DOHH2 (cell line): Measurements from ENCODE around the gene BNC2.

Experiments
- H3F3A ChIP-seq: fragments of 200-600 bp; sonication (generic), shearing (Covaris generic); 2 replicates; pipeline ENCODE4 v1.6.0; 2016; ENCODE audit warnings: antibody characterized with exemption, mild to moderate bottlenecking; ENCODE audit not compliant: control insufficient read depth, insufficient read depth
- H3K27ac ChIP-seq: fragments of 200-600 bp; sonication (generic); 2 replicates; pipeline ENCODE4 v1.5.1; 2014; ENCODE audit warnings: low read depth, mild to moderate bottlenecking, low read length, moderate library complexity
- H3K27me3 ChIP-seq: fragments of 200-600 bp; sonication (generic); 2 replicates; pipeline ENCODE4 v1.6.1; 2014; ENCODE audit warnings: mild to moderate bottlenecking, low read length, mixed read lengths; ENCODE audit not compliant: control insufficient read depth
- H3K36me3 ChIP-seq: fragments of 200-600 bp; sonication (generic); 2 replicates; pipeline ENCODE4 v1.6.1; 2014; ENCODE audit warnings: mild to moderate bottlenecking, low read length, moderate library complexity, mixed read lengths; ENCODE audit not compliant: control insufficient read depth
- H3K4me1 ChIP-seq: fragments of 200-600 bp; sonication (generic); 2 replicates; pipeline ENCODE4 v1.6.1; 2014; ENCODE audit warnings: mild to moderate bottlenecking, low read length, mixed read lengths; ENCODE audit not compliant: control insufficient read depth
- H3K4me2 ChIP-seq: fragments of 200-600 bp; sonication (generic); 2 replicates; pipeline ENCODE4 v1.6.0; 2014; ENCODE audit warnings: mild to moderate bottlenecking, low read length, moderate library complexity
- H3K4me3 ChIP-seq: fragments of 200-600 bp; sonication (generic); 2 replicates; pipeline ENCODE4 v1.5.1; 2014; ENCODE audit warnings: mild to moderate bottlenecking, low read length, mixed read lengths
- H3K79me2 ChIP-seq: fragments of 200-600 bp; sonication (generic); 2 replicates; pipeline ENCODE4 v1.6.1; 2014; ENCODE audit warnings: mild to moderate bottlenecking, low read length, mixed read lengths; ENCODE audit not compliant: control insufficient read depth
- H3K9me2 ChIP-seq: fragments of 200-600 bp; sonication (generic); replicated peaks from 2 replicates; pipeline ENCODE4 v1.6.1; 2014; ENCODE audit warnings: mild to moderate bottlenecking, low read length, mixed read lengths; ENCODE audit not compliant: control insufficient read depth
- H3K9me3 ChIP-seq: fragments of 200-600 bp; sonication (generic); 2 replicates; pipeline ENCODE4 v1.6.1; 2014; ENCODE audit warnings: antibody characterized with exemption, low read length, mixed read lengths; ENCODE audit not compliant: control insufficient read depth, insufficient read depth
- H4K20me1 ChIP-seq: fragments of 200-600 bp; sonication (generic); 2 replicates; pipeline ENCODE4 v1.6.0; 2014; ENCODE audit warnings: low read depth, mild to moderate bottlenecking, antibody characterized with exemption, low read length, moderate library complexity; ENCODE audit not compliant: control insufficient read depth, insufficient read depth
- EZH2phosphoT487 ChIP-seq: fragments of 200-600 bp; sonication (generic); IDR thresholded peaks from 2 replicates; pipeline ENCODE4 v1.6.1; 2017; ENCODE audit warnings: borderline replicate concordance, mild to moderate bottlenecking, antibody characterized with exemption, low read length, moderate library complexity, mixed read lengths
- TF ChIP-seq, protein P1 (sequence below): fragments of 200-600 bp; sonication (generic); IDR thresholded peaks from one replicate; pipeline ENCODE4 v1.5.1; 2014; ENCODE audit warnings: antibody characterized with exemption, mild to moderate bottlenecking, low read depth, low read length; ENCODE audit not compliant: poor library complexity, severe bottlenecking

The BNC2 gene

GRCh38 chr9:16446636-16447035, 423.8 kb downstream of the BNC2 start:
- H3F3A ChIP-seq: no peaks in the 10 kb centered on the region
- TF ChIP-seq, protein P1, sequence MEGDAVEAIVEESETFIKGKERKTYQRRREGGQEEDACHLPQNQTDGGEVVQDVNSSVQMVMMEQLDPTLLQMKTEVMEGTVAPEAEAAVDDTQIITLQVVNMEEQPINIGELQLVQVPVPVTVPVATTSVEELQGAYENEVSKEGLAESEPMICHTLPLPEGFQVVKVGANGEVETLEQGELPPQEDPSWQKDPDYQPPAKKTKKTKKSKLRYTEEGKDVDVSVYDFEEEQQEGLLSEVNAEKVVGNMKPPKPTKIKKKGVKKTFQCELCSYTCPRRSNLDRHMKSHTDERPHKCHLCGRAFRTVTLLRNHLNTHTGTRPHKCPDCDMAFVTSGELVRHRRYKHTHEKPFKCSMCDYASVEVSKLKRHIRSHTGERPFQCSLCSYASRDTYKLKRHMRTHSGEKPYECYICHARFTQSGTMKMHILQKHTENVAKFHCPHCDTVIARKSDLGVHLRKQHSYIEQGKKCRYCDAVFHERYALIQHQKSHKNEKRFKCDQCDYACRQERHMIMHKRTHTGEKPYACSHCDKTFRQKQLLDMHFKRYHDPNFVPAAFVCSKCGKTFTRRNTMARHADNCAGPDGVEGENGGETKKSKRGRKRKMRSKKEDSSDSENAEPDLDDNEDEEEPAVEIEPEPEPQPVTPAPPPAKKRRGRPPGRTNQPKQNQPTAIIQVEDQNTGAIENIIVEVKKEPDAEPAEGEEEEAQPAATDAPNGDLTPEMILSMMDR: no peak
- no peak for TF ChIP-seq EZH2phosphoT487
- H3K4me1 ChIP-seq: no peaks in the 10 kb centered on the region
- no peaks in the 10 kb centered on the region for H4K20me1 ChIP-seq
- H3K4me3 ChIP-seq: no peak overlapping the region
- no peaks in the 10 kb centered on the region for H3K27me3 ChIP-seq
- H3K9me2 ChIP-seq: no peaks in the 10 kb centered on the region
- H3K79me2 ChIP-seq: no peaks in the 10 kb centered on the region
- no peak overlapping the region for H3K27ac ChIP-seq
- no peaks in the 10 kb centered on the region for H3K9me3 ChIP-seq
- H3K36me3 ChIP-seq: no peaks in the 10 kb centered on the region
- H3K4me2 ChIP-seq: no peak overlapping the region

DNA sequence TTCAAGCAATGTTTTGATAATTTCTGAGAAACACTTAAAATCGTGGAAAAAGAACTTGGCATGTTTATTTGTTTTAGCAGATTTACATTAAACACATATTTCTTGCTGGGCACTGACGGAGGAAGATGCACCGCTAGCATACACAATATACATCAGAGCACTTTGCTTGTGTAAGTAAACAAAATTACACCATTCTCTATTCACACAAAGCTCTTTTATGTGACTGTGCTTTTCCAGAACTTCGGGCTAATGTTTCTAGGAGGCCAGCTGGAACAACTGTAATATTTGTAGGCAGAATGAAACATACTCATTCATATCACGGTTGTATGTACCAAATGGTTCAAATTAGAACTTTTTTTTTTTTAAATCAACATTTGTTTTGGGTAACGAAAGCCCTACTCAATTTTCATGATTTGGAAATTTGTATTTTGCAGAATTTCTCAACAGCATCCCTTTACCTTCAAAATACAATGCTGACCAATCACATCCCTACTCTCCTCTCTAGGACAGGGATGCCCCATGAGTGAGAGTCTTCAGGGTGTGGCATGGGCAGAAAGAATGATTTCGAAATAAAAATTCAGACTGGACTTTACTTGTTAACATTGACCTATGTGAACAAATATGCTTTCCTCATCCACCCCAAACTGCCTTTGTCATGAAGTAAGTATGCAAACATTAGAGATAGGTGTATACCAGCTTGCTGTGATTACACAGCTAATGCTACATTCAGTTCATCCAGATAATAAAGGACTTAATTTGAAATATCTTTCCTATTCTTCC, 425.1 kb downstream of the BNC2 start:
- Histone ChIP-seq H3K27ac (no peak overlapping the region), H3F3A (no peaks in the 10 kb centered on the region), H3K27me3 (no peaks in the 10 kb centered on the region), H3K4me1 (no peaks in the 10 kb centered on the region), H3K9me2 (no peaks in the 10 kb centered on the region), H3K79me2 (no peaks in the 10 kb centered on the region), H3K4me2 (no peak overlapping the region), H4K20me1 (no peaks in the 10 kb centered on the region), H3K36me3 (no peaks in the 10 kb centered on the region), H3K9me3 (no peaks in the 10 kb centered on the region), H3K4me3 (no peak overlapping the region)
- TF ChIP-seq, protein P1: no peak
- no peak for TF ChIP-seq EZH2phosphoT487

DNA sequence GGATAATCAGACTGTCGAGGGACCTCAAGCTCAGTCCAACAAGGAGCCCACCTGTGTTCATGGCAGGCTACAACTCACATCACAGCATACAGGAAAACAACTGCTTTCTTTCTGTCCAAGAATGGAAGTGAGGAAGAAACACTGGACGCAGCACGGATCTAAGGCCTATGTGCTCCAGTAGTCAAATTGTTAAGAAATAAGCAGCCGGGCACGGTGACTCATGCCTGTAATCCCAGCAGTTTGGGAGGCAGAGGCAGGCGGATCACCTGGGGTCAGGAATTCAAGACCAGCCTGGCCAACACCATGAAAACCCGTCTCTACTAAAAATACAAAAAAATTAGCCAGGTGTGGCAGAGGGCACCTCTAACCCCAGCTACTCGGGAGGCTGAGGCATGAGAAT, 427.8 kb downstream of the BNC2 start:
- H3K36me3 ChIP-seq: no peaks in the 10 kb centered on the region
- H3K27ac ChIP-seq: no peak overlapping the region
- no peaks in the 10 kb centered on the region for H4K20me1 ChIP-seq
- no peaks in the 10 kb centered on the region for H3F3A ChIP-seq
- H3K79me2 ChIP-seq: no peaks in the 10 kb centered on the region
- no peak overlapping the region for H3K4me3 ChIP-seq
- no peaks in the 10 kb centered on the region for H3K27me3 ChIP-seq
- no peaks in the 10 kb centered on the region for H3K9me2 ChIP-seq
- TF ChIP-seq, protein P1: no peak
- TF ChIP-seq EZH2phosphoT487: no peak
- H3K4me2 ChIP-seq: no peak overlapping the region
- H3K9me3 ChIP-seq: no peaks in the 10 kb centered on the region
- H3K4me1 ChIP-seq: no peaks in the 10 kb centered on the region
